K562 (cell line): ENCODE data around the gene SPATA2. TPM values are rescaled to one million over a fixed set of nuclear protein-coding genes. Genes with fewer than 3 reads are reported as not detected.

Source experiments
- DACH1 ChIP-seq: fragments of 450-650 bp; IDR thresholded peaks from 2 replicates; pipeline ENCODE4 v1.6.1; 2018; ENCODE audit not compliant: partially characterized antibody
- HDAC3 ChIP-seq: fragments of 450-650 bp; IDR thresholded peaks from 2 replicates; pipeline ENCODE4 v1.6.1; 2018; ENCODE audit warnings: borderline replicate concordance, mild to moderate bottlenecking, moderate library complexity; ENCODE audit not compliant: partially characterized antibody
- HDAC8 ChIP-seq: fragments of 450-650 bp; IDR thresholded peaks from 2 replicates; pipeline ENCODE4 v1.6.1; 2016; ENCODE audit warnings: mild to moderate bottlenecking, missing genetic modification characterization, moderate library complexity, missing compliant biosample characterization
- MCM3 ChIP-seq: fragments of 450-650 bp; IDR thresholded peaks from 2 replicates; pipeline ENCODE4 v1.6.1; 2016
- REST ChIP-seq, 2 experiments: fragments of 450-650 bp; formaldehyde crosslinking in 1 of 2; IDR thresholded peaks; 2 replicates each; pipeline versions ENCODE4 v1.4.0 to v1.6.1; 2014 to 2020; ENCODE audit warnings: mild to moderate bottlenecking in 2 of 2, borderline replicate concordance in 1 of 2, low read depth in 1 of 2
- SMARCB1 ChIP-seq: IDR thresholded peaks from 2 replicates; pipeline ENCODE4 v1.6.1; 2011; ENCODE audit warnings: improper control_type of control experiment, low read depth; ENCODE audit not compliant: insufficient read length
- TFE3 ChIP-seq: fragments of 450-650 bp; formaldehyde crosslinking; IDR thresholded peaks from 2 replicates; pipeline ENCODE4 v1.4.0; 2020; ENCODE audit warnings: mild to moderate bottlenecking, mixed read lengths
- TRIM25 ChIP-seq: fragments of 450-650 bp; IDR thresholded peaks from 2 replicates; pipeline ENCODE4 v1.7.0; 2016; ENCODE audit warnings: borderline replicate concordance
- ZC3H4 ChIP-seq: sonication (generic); formaldehyde crosslinking; IDR thresholded peaks from 2 replicates; pipeline ENCODE4 v1.9.0; 2021; ENCODE audit warnings: missing genetic modification reagents, borderline replicate concordance
- polyA plus RNA-seq, 8 experiments: library from polyadenylated mRNA; depleted of rRNA in 4 of 8; stranded (reverse) in 5 of 8; unstranded in 3 of 8; fragments of >200 nt; fragmentation: Nextera tagmentation in 2 of 8; fragmentation: Illumina TruSeq in 1 of 8; extraction: Ambion mirVana in 2 of 8; extraction: Trizol in 1 of 8; gene quantifications; 2 replicates each; pipeline versions ENCODE4 v1.2.1 to v1.2.3, GENCODE V29; 2011 to 2014; ENCODE audit warnings: inconsistent platforms in 1 of 8, missing spikeins in 1 of 8
- total RNA-seq, 7 experiments: library from RNA; depleted of rRNA in 6 of 7; stranded (reverse); fragments of >200 nt in 6 of 7; fragmentation: Illumina TruSeq in 2 of 7; extraction: Trizol in 2 of 7; gene quantifications; 2 replicates each; pipeline versions ENCODE4 v1.2.1 to v1.2.3, GENCODE V29; 2011 to 2021; ENCODE audit warnings: low replicate concordance in 1 of 7

The SPATA2 gene
- total and polyA plus RNA-seq, 9 of the 15 experiments (the other 6 are each of a cell fraction or from before 2014, with no cell fraction given) = 0.46 to 8.2 (median 2.7) TPM

- TF ChIP-seq REST (IDR thresholded peaks at IDR 0.05; ENCODE audit: borderline replicate concordance) (no peak), REST (CRISPR knock-in tag; IDR thresholded peaks at IDR 0.05; ENCODE audit: low read depth) (no peak), ZC3H4 (no peak), HDAC3 (no peak), TRIM25 (no peak), DACH1 (no peak), TFE3 (no peak), MCM3 (no peak), HDAC8 (tag) (no peak), SMARCB1 (no peak)
Measured at GRCh38 chr20:49870261-49870660, 45.1 kb downstream of the SPATA2 start (continued).
